GM23248 (cell line): ENCODE results near the gene MRPL40.

Experiments
- EZH2 ChIP-seq: fragments of 200-600 bp; sonication (generic); IDR thresholded peaks from 2 replicates; pipeline ENCODE4 v1.6.1; 2018; ENCODE audit warnings: antibody characterized with exemption, mild to moderate bottlenecking; ENCODE audit not compliant: insufficient read depth, poor library complexity, severe bottlenecking
- EZH2phosphoT487 ChIP-seq: fragments of 200-600 bp; sonication (generic); IDR thresholded peaks from 2 replicates; pipeline ENCODE4 v1.6.1; 2018; ENCODE audit warnings: antibody characterized with exemption, moderate library complexity, mild to moderate bottlenecking, low read depth; ENCODE audit not compliant: insufficient read depth

GRCh38 chr22:19386248-19386647 is 46.1 kb upstream of the MRPL40 start:
- no peak for TF ChIP-seq EZH2
- no peak for TF ChIP-seq EZH2phosphoT487
